ENCODE results near the gene RMND1. TPM values are rescaled to one million over a fixed set of nuclear protein-coding genes. Genes with fewer than 3 reads are reported as not detected.

Gene RMND1
- total and polyA plus RNA-seq, 2 of the 13 experiments (the other 11 are each of a cell fraction or from before 2014, with no cell fraction given): 34.0 to 72.5 TPM

GRCh38 chr6:151493161-151493803, 41.4 kb upstream of the RMND1 start (continued):
- TF ChIP-seq ZNF646 (CRISPR knock-in tag; IDR thresholded peaks at IDR 0.05) (no peak), ATF5 (CRISPR knock-in tag; IDR thresholded peaks at IDR 0.05; ENCODE audit: low read depth) (no peak; the same call in 1 of the 2 replicates), NFIB (CRISPR knock-in tag; IDR thresholded peaks at IDR 0.05; ENCODE audit: borderline replicate concordance) (no peak), ZMAT5 (CRISPR knock-in tag; IDR thresholded peaks at IDR 0.05; ENCODE audit: borderline replicate concordance, low read depth) (no peak), NCOA2 (CRISPR knock-in tag; IDR thresholded peaks at IDR 0.05) (0 out of 2 replicates have a peak, but pooled peaks have one; percentile 13), PAXIP1 (CRISPR knock-in tag; conservative IDR thresholded peaks at IDR 0.05) (no peak), BHLHE40 (IDR thresholded peaks at IDR 0.05; ENCODE audit: low read length) (no peak), ZNF660 (CRISPR knock-in tag; IDR thresholded peaks at IDR 0.05; ENCODE audit: borderline replicate concordance, low read depth) (no peak), ZEB1 (IDR thresholded peaks at IDR 0.05; ENCODE audit: insufficient replicate concordance, low read depth) (no peak), FUBP1 (CRISPR knock-in tag; IDR thresholded peaks at IDR 0.05; ENCODE audit: borderline replicate concordance) (no peak), ARNTL (CRISPR knock-in tag; IDR thresholded peaks at IDR 0.05) (no peak; the same call in 1 of the 2 replicates), NFYB (CRISPR knock-in tag; IDR thresholded peaks at IDR 0.05) (no peak), RXRB (CRISPR knock-in tag; IDR thresholded peaks at IDR 0.05; ENCODE audit: borderline replicate concordance) (no peak), DRAP1 (CRISPR knock-in tag; IDR thresholded peaks at IDR 0.05) (0 out of 2 replicates have a peak, but pooled peaks have one; percentile 34), NFKBIZ (CRISPR knock-in tag; IDR thresholded peaks at IDR 0.05) (no peak; the same call in 1 of the 2 replicates)

Data from HepG2 (cell line).